Omental fat pad (tissue), 4 donors: ENCODE data around the gene CAB39L. TPM values are rescaled to one million over a fixed set of nuclear protein-coding genes. Genes with fewer than 3 reads are reported as not detected.

Experiments used
- ATAC-seq: fragments of 150-250 bp; one replicate; pipeline ENCODE4 v1.9.1; 2016; ENCODE audit warnings: mild to moderate bottlenecking, moderate library complexity; ENCODE audit not compliant: low FRiP score
- DNase-seq: peaks from one replicate; pipeline ENCODE4 v3.0.0-alpha.2; 2019; ENCODE audit warnings: low spot score
- CTCF ChIP-seq, 3 donors: fragments of 450-650 bp; IDR thresholded peaks; one replicate each; pipeline ENCODE4 v1.5.1; 2016 to 2017; ENCODE audit warnings: antibody characterized with exemption in 3 of 3, mild to moderate bottlenecking in 3 of 3, moderate library complexity in 2 of 3
- total RNA-seq, 4 donors: library from RNA; depleted of rRNA; stranded (reverse); fragments of >200 nt; gene quantifications; one replicate each; pipeline ENCODE4 v1.1.0, GENCODE V29; 2016

CAB39L gene
- total RNA-seq, 4 donors from 2014 or later, result 16.0 to 39.4 (median 25.7) TPM

- TF ChIP-seq CTCF (IDR thresholded peaks at IDR 0.05), result no peak
- ATAC-seq (no peak), DNase-seq (no peak)
Observed at GRCh38 chr13:49308921-49309408, 134.9 kb downstream of the CAB39L start.

- DNase-seq, result no peak
- peak; percentile 88 for ATAC-seq
- no peak for TF ChIP-seq CTCF (IDR thresholded peaks at IDR 0.05)
Observed at GRCh38 chr13:49308097-49308875, 135.6 kb downstream of the CAB39L start.

- DNase-seq, result no peak
- ATAC-seq, result no peak
- no peak for TF ChIP-seq CTCF (IDR thresholded peaks at IDR 0.05)
Observed at GRCh38 chr13:49307365-49307764, 136.5 kb downstream of the CAB39L start.

GRCh38 chr13:49305792-49306425 is 138.0 kb downstream of the CAB39L start:
- ATAC-seq (no peak), DNase-seq (no peak)
- no peak for TF ChIP-seq CTCF (IDR thresholded peaks at IDR 0.05)

- DNase-seq, result no peak
- no peak for TF ChIP-seq CTCF (IDR thresholded peaks at IDR 0.05)
- no peak for ATAC-seq
Observed at GRCh38 chr13:49304763-49305700, 138.8 kb downstream of the CAB39L start.

- TF ChIP-seq CTCF (IDR thresholded peaks at IDR 0.05), result no peak
- DNase-seq (no peak), ATAC-seq (no peak)
Observed at GRCh38 chr13:49304356-49304755, 139.5 kb downstream of the CAB39L start.
